NCI-H526 treated with DMSO at 0.1 percent for 48 hours (cell line): ENCODE results near the gene FHL2.

ENCODE experiments used
- DNase-seq: peaks from one replicate; lab custom pipeline; 2025; lab: John Stamatoyannopoulos, UW

Gene FHL2

GRCh38 chr2:105313877-105314276 lies 85.0 kb downstream of the FHL2 start:
- DNase-seq: no peak
